Smooth muscle cell (in vitro differentiated cells): ENCODE results near the gene MYO1H. TPM values are rescaled to one million over a fixed set of nuclear protein-coding genes. Genes with fewer than 3 reads are reported as not detected.

Source experiments
- DNase-seq: peaks from one replicate; lab custom pipeline; 2025; ENCODE audit not compliant: unreplicated experiment; lab: John Stamatoyannopoulos, UW
- H2AFZ ChIP-seq: fragments of 200-600 bp; sonication (generic); 2 replicates; pipeline ENCODE4 v1.6.0; 2016; ENCODE audit warnings: antibody characterized with exemption, low read depth, mild to moderate bottlenecking
- H3F3A ChIP-seq: fragments of 200-600 bp; sonication (generic); 2 replicates; pipeline ENCODE4 v1.6.0; 2017; ENCODE audit warnings: antibody characterized with exemption, low read depth
- H3K27ac ChIP-seq: fragments of 200-600 bp; sonication (generic); 2 replicates; pipeline ENCODE4 v1.5.1; 2016; ENCODE audit warnings: low read depth, mild to moderate bottlenecking
- H3K27me3 ChIP-seq: fragments of 200-600 bp; sonication (generic); 2 replicates; pipeline ENCODE4 v1.6.1; 2016; ENCODE audit warnings: low read depth, mild to moderate bottlenecking
- H3K36me3 ChIP-seq: fragments of 200-600 bp; sonication (generic); 2 replicates; pipeline ENCODE4 v1.5.1; 2016; ENCODE audit warnings: low read depth
- H3K4me1 ChIP-seq: fragments of 200-600 bp; sonication (generic); 2 replicates; pipeline ENCODE4 v1.5.1; 2016; ENCODE audit warnings: low read depth
- H3K4me2 ChIP-seq: fragments of 200-600 bp; sonication (generic); 2 replicates; pipeline ENCODE4 v1.6.0; 2016; ENCODE audit warnings: mild to moderate bottlenecking
- H3K4me3 ChIP-seq: fragments of 200-600 bp; sonication (generic); 2 replicates; pipeline ENCODE4 v1.5.1; 2016; ENCODE audit warnings: mild to moderate bottlenecking
- H3K79me2 ChIP-seq: fragments of 200-600 bp; sonication (generic); 2 replicates; pipeline ENCODE4 v1.6.0; 2016; ENCODE audit warnings: low read depth, mild to moderate bottlenecking
- H3K9ac ChIP-seq: fragments of 200-600 bp; sonication (generic); 2 replicates; pipeline ENCODE4 v1.6.0; 2016; ENCODE audit warnings: low read depth
- H3K9me3 ChIP-seq: fragments of 200-600 bp; sonication (generic); replicated peaks from 2 replicates; pipeline ENCODE4 v1.5.1; 2016; ENCODE audit warnings: low read depth
- H4K20me1 ChIP-seq: fragments of 200-600 bp; sonication (generic); 2 replicates; pipeline ENCODE4 v1.6.0; 2016; ENCODE audit warnings: low read depth
- WGBS: methylation state at CpG from one replicate; pipeline ENCODE4 v1.1.7; 2016; ENCODE audit warnings: low lambda C conversion rate; 5-methylcytosine and 5-hydroxymethylcytosine counted together
- polyA plus RNA-seq: library from polyadenylated mRNA; unstranded; fragments of >200 nt; fragmentation: Nextera tagmentation; extraction: Ambion mirVana; gene quantifications from 2 replicates; pipeline ENCODE4 v1.2.1, GENCODE V29; 2016
- total RNA-seq: library from RNA; depleted of rRNA; stranded (reverse); fragments of >200 nt; gene quantifications from 2 replicates; pipeline ENCODE4 v1.2.3, GENCODE V29; 2014
- TF ChIP-seq, protein P1 (sequence below): fragments of 200-600 bp; sonication (generic); IDR thresholded peaks from 2 replicates; pipeline ENCODE4 v1.5.1; 2017; ENCODE audit warnings: borderline replicate concordance, mild to moderate bottlenecking, antibody characterized with exemption; ENCODE audit not compliant: insufficient read depth, poor library complexity, severe bottlenecking

Gene MYO1H
- total and polyA plus RNA-seq, 2 experiments from 2014 or later = 0.03 to 2.3 TPM

GRCh38 chr12:109483346-109483745 is 135.6 kb downstream of the MYO1H start:
- Histone ChIP-seq H2AFZ (no peak overlapping the region), H3K36me3 (peaks cover 20% of the 10 kb centered on the region), H3K4me2 (no peak overlapping the region), H3K9me3 (no peaks in the 10 kb centered on the region), H3K79me2 (peaks cover 24% of the 10 kb centered on the region), H3F3A (no peaks in the 10 kb centered on the region), H3K4me1 (peaks cover 6% of the 10 kb centered on the region), H3K4me3 (no peak overlapping the region), H3K27me3 (no peaks in the 10 kb centered on the region), H4K20me1 (no peaks in the 10 kb centered on the region), H3K27ac (no peak overlapping the region), H3K9ac (no peak overlapping the region)
- DNase-seq = no peak
- 98% methylated on average over 11 of the region's 11 CpGs for WGBS
- TF ChIP-seq, protein P1, sequence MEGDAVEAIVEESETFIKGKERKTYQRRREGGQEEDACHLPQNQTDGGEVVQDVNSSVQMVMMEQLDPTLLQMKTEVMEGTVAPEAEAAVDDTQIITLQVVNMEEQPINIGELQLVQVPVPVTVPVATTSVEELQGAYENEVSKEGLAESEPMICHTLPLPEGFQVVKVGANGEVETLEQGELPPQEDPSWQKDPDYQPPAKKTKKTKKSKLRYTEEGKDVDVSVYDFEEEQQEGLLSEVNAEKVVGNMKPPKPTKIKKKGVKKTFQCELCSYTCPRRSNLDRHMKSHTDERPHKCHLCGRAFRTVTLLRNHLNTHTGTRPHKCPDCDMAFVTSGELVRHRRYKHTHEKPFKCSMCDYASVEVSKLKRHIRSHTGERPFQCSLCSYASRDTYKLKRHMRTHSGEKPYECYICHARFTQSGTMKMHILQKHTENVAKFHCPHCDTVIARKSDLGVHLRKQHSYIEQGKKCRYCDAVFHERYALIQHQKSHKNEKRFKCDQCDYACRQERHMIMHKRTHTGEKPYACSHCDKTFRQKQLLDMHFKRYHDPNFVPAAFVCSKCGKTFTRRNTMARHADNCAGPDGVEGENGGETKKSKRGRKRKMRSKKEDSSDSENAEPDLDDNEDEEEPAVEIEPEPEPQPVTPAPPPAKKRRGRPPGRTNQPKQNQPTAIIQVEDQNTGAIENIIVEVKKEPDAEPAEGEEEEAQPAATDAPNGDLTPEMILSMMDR = no peak

- no peak for DNase-seq
- Histone ChIP-seq H3K27me3 (no peaks in the 10 kb centered on the region), H3F3A (no peaks in the 10 kb centered on the region), H3K27ac (no peak overlapping the region), H3K4me3 (no peak overlapping the region), H3K4me1 (no peaks in the 10 kb centered on the region), H3K79me2 (peaks cover 5% of the 10 kb centered on the region), H3K36me3 (peaks cover 27% of the 10 kb centered on the region), H4K20me1 (no peaks in the 10 kb centered on the region), H3K4me2 (no peak overlapping the region), H2AFZ (no peak overlapping the region), H3K9ac (no peak overlapping the region), H3K9me3 (no peaks in the 10 kb centered on the region)
- WGBS = 84% methylated on average over 4 of the region's 4 CpGs
- TF ChIP-seq, protein P1 = no peak
Observed at GRCh38 chr12:109485201-109485600, 137.5 kb downstream of the MYO1H start.

DNA sequence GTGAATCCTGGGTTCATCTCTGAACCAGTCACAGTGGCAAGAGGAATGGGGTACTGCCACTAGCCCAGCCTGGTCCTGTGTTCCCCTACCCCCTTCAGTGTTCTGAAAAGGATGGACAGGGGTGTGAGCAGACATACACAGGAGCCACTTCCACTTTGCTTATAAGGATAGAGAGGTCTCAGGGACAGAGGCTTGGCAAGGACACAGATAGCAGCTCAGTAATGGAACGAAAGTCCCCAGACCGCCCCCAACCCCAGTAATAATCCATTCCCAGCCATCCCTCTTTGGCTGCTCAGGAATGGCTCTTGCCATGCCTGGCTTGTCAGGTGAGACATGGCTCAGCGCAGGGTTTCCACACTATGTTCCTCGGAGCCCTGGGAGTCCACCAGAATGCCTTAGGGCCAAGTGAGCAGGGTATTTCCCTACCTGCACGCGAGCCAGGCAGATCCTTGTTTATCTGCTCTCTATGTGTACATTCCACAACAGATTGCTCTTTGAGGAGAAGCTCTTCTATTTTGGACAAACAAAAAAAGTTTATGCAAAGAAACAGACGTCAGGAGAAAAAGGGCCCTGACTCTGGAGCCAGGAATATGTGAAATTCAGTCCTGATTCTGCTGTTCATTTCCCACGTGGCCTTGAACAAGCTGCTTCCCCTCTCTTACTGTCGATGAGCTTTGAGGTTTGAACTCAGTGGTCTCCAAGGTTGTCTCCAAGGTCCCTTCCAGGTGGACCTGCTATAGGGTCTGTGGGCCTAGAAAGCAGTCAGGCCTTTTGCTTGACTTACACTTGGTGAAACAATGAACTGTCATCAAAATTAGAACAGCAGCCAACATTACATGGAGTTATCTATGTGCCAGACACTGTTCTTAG is 139.7 kb downstream of the MYO1H start:
- H3K79me2 ChIP-seq = no peaks in the 10 kb centered on the region
- no peaks in the 10 kb centered on the region for H3K4me1 ChIP-seq
- WGBS = 93% methylated on average over 9 of the region's 9 CpGs
- no peaks in the 10 kb centered on the region for H4K20me1 ChIP-seq
- TF ChIP-seq, protein P1 = no peak
- H3K36me3 ChIP-seq = peaks cover 28% of the 10 kb centered on the region
- H3K27me3 ChIP-seq = no peaks in the 10 kb centered on the region
- no peak overlapping the region for H2AFZ ChIP-seq
- H3F3A ChIP-seq = no peaks in the 10 kb centered on the region
- no peak overlapping the region for H3K4me3 ChIP-seq
- H3K9ac ChIP-seq = no peak overlapping the region
- DNase-seq = no peak
- no peak overlapping the region for H3K4me2 ChIP-seq
- H3K9me3 ChIP-seq = no peaks in the 10 kb centered on the region
- no peak overlapping the region for H3K27ac ChIP-seq
